ENCODE data around the gene DYNLRB1. TPM values are rescaled to one million over a fixed set of nuclear protein-coding genes. Genes with fewer than 3 reads are reported as not detected.
"Not testable (repeated sequence)": the region's sequence is repeated elsewhere in the genome, so short reads cannot be mapped to it uniquely, and the experiment has no call there.

Gene DYNLRB1
- 198 and 200 TPM in 2 replicates for total RNA-seq

GRCh38 chr20:34516247-34517113, at the start of gene DYNLRB1:
Gene DYNLRB1, plus strand, starts transcription at chr20:34516422. Its CDS starts 37 bp downstream, at chr20:34516459.
- DNase-seq (ENCODE audit: extremely low read depth, low read depth, low spot score): peak; percentile 89

DNA sequence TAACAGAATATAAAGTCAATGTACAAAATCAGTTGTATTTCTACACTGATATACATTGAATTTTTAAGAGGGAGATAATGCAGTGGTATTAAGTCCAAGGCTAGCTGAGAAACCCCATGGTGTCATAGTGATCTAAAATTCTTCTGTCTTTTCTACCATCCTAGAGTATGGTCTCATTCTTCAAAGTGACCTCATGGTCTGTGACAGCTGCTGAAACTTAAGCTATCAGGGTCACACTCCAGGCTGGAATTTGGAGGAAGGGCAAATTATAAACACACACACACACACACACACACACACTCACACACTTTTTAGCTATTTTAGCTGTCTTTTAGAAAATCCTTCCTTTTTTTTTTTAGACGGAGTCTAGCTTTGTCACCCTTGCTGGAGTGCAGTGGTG, 47.3 kb upstream of the DYNLRB1 start:
- DNase-seq (ENCODE audit: extremely low read depth, low read depth, low spot score): no peak

DNA sequence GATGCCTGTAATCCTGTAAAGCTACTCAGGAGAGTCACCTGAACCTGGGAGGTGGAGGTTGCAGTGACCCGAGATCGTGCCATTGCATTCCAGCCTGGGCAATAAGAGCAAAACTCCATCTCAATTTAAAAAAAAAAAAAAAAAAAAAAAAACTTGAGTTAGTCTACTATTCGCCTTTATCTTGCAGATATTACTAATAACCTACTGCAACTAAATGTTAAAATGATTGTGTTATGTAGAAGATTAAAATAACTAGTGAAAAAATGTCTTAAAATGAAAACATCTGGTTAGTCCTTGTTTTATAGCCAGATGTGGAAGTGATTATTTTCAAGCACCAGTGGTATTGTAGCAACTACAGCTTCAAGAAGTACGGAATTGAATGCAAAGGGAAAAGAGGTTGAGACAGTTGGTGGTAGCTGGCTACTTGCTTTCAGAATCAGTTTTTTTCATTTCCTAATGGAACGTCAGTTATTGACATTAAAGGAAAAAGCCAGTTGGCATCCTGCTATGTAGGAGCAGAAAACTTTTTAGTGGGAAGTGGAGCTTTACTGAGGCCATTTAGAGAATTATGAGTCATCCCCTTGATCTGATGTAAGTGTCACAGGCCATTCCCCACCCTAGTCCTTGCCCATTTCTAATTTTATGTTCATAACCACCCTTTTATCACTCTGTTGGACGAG, 43.8 kb upstream of the DYNLRB1 start:
- DNase-seq (ENCODE audit: extremely low read depth, low read depth, low spot score): no peak

DNA sequence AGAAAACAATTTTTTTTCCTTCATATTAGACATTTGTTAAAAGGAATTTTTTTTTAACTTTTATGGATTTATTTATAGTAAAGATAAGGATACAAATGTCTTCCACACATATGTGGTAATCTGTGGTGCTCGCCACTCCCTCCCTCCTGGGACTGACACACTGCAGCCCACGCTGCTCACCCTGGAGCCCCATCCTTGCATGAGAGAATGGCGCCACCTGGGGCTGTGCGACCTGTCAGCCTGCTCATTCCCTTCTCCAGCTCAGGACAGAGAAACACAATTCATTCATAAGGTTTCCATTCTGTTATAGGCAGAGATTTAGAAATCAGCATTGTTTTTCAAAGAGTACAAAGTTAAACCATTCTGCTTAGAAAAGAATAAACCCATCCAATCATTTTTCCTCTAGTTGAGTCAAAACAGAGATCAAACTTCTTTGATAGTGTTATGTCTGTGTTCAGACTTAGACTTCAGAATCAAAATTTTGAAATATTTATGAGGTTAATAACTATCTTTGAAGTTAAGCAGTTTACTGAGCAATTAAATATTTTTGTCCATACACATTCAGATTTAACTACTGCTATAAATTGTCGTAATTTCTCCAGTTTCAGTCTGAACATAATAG, 42.8 kb upstream of the DYNLRB1 start:
- DNase-seq (ENCODE audit: extremely low read depth, low read depth, low spot score): no peak

DNA sequence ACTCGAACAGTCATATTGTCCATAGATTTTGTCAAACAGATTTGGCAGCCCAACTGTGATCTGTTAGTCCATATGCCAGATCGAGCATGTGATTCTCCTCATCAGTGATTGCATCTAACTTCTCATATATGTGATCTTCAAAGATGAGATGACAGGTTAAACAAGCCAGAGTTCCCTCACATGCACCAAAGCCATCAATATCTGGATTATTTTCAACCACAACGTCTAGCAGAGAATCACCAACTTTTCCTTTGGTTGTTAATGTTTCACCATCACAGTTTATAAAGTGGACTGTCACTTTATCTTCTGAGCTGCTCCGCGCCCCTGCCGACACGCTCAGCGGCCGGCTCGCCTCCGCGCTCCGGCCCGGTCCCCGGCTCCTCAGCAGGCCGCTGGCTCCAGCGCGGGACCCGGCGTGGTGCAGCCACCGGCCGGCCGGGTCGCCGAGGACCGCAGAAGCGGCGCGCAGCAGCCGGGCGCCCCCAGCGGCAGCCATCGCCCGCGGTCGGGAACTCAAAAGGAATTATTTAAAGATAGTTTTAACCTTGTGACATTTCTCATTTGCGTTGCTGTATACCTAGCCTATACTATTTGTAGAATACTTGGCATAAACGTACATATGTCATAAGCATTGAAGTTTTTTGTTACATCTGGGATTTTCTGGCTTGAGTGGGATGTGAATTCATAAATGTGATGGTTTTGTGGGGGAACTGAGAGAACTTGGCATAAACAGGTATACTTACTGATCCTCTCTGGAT, 40.1 kb upstream of the DYNLRB1 start:
- no peak for DNase-seq (ENCODE audit: extremely low read depth, low read depth, low spot score)

DNA sequence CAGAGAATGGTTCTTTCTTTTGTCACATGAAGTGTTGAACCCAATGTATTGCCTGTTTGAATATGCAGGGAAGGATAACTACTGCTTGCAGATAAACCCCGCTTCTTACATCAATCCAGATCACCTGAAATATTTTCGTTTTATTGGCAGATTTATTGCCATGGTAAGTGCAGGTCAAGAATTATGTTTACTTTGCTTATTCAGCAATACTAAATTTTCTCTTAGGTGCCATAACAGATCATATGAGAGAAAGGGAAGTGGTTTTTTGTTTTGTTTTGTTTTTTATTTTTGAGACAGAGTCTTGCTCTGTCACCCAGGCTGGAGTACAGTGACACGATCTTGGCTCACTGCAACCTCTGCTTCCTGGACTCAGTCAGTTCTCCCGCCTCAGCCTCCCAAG, 36.6 kb upstream of the DYNLRB1 start:
- no peak for DNase-seq (ENCODE audit: extremely low read depth, low read depth, low spot score)

- DNase-seq (ENCODE audit: extremely low read depth, low read depth, low spot score): not testable (repeated sequence)
Measured at GRCh38 chr20:34482154-34482553, 34.1 kb upstream of the DYNLRB1 start.

- DNase-seq (ENCODE audit: extremely low read depth, low read depth, low spot score): not testable (repeated sequence)
Measured at GRCh38 chr20:34483585-34484220, 32.5 kb upstream of the DYNLRB1 start.

DNA sequence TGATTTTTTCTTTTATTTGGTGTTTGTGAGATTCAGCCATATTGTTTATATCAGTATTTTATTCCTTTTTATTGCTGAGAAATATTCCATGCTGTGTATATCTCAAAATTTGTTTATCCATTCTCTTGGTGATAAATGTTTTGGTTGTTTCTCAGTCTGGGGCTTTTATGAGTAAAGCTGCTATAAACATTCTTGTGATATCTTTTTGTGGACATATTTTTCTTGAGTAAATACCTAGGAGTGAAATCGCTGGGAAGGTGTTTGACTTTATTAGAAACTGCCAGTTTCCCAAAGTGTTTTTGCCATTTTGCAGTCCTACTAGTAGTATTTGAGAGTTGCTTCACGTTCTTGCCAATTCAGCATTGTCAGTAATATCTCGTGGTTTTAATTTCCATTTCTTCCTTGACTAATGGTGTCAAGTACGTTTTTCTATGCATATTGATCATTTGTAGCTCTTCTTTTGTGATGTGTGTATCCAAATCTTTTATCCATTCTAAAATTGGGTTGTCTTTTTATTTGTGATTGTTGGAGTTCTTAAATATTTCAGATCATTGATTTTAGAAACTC, 31.1 kb upstream of the DYNLRB1 start:
- DNase-seq (ENCODE audit: extremely low read depth, low read depth, low spot score): no peak

GRCh38 chr20:34491226-34491931, 24.8 kb upstream of the DYNLRB1 start:
- DNase-seq (ENCODE audit: extremely low read depth, low read depth, low spot score): no peak

GRCh38 chr20:34491932-34492509, 24.2 kb upstream of the DYNLRB1 start:
- no peak for DNase-seq (ENCODE audit: extremely low read depth, low read depth, low spot score)

- no peak for DNase-seq (ENCODE audit: extremely low read depth, low read depth, low spot score)
Measured at GRCh38 chr20:34493646-34494045, 22.6 kb upstream of the DYNLRB1 start.

GRCh38 chr20:34495307-34495706, 20.9 kb upstream of the DYNLRB1 start:
- no peak for DNase-seq (ENCODE audit: extremely low read depth, low read depth, low spot score)

DNA sequence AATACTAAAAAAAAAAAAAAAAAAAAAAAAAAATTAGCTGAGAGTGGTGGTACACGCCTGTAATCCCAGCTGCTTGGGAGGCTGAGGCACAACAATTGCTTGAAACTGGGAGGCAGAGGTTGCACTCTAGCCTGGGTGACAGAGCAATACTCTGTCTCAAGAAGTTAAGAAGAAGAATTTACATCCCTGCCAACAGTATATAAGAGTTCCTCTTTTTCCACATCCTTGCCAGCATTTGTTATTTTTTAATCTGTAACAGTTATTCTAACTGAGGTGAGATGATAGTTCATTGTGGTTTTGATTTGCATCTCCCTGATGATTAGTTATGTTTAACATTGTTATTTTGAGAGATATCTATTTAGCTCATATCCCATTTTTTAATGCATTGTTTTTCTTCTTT, 20.3 kb upstream of the DYNLRB1 start:
- no peak for DNase-seq (ENCODE audit: extremely low read depth, low read depth, low spot score)

GRCh38 chr20:34497596-34497995, 18.6 kb upstream of the DYNLRB1 start:
- DNase-seq (ENCODE audit: extremely low read depth, low read depth, low spot score): not testable (repeated sequence)

GRCh38 chr20:34500823-34501222, 15.4 kb upstream of the DYNLRB1 start:
- no peak for DNase-seq (ENCODE audit: extremely low read depth, low read depth, low spot score)

DNA sequence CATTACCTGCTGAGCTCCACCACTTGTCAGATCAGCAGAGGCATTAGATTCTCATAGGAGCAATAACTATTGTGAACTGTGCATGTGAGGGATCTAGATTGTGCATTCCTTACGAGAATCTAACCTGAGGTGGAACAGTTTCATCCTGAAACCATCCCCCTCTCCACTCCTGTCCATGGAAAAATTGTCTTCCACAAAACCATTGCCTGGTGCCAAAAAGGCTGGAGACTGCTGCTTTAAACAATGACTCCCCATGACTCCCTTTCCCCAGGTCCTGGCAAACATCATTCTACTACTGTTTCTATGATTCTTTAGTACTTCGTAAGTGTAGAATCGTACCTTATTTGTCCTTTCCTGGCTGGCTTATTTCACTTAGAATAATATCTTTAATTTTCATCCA, 9.7 kb upstream of the DYNLRB1 start:
- DNase-seq (ENCODE audit: extremely low read depth, low read depth, low spot score): no peak

DNA sequence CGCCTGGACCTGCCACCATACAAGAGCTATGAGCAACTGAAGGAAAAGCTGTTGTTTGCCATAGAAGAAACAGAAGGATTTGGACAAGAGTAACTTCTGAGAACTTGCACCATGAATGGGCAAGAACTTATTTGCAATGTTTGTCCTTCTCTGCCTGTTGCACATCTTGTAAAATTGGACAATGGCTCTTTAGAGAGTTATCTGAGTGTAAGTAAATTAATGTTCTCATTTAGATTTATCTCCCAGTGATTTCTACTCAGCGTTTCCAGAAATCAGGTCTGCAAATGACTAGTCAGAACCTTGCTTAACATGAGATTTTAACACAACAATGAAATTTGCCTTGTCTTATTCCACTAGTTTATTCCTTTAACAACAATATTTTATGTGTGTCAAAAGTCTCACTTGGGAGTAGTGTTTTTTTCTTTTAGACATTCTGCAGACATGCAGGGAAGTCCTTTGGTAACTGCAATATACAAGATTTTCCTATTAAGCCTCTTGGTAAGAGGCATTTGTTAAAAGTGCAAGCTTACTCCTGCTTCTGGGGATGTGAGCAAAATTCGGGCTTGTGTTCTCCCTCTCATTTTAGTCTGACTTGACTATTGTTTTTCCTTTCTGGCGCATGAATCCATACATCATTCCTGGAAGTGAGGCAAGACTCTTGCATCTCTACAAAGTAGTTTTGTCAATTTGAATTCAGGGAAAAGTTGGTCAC, 8.4 kb upstream of the DYNLRB1 start:
- DNase-seq (ENCODE audit: extremely low read depth, low read depth, low spot score): no peak
